CD4-positive, alpha-beta T cell treated with Interleukin-4 for 4 hours (primary cell): ENCODE data around the gene POU3F1.
"Not testable (repeated sequence)": the region's sequence is repeated elsewhere in the genome, so short reads cannot be mapped to it uniquely, and the experiment has no call there.

Source experiments
- DNase-seq: peaks from one replicate; pipeline ENCODE4 v3.0.0-alpha.2; 2020

The POU3F1 gene

GRCh38 chr1:38046884-38047602 is 450 bp upstream of the POU3F1 start:
- peak; percentile 82 for DNase-seq

GRCh38 chr1:38045401-38046332 is 926 bp downstream of the POU3F1 start:
- DNase-seq: no peak

GRCh38 chr1:38044221-38045215 is 2.1 kb downstream of the POU3F1 start:
- DNase-seq: no peak

GRCh38 chr1:38043036-38043747 is 3.4 kb downstream of the POU3F1 start:
- DNase-seq: no peak

- DNase-seq: no peak
Measured at GRCh38 chr1:38041936-38042834, 4.4 kb downstream of the POU3F1 start.

- no peak for DNase-seq
Measured at GRCh38 chr1:38039331-38040088, 7.1 kb downstream of the POU3F1 start.

- no peak for DNase-seq
Measured at GRCh38 chr1:38038861-38039260, 7.7 kb downstream of the POU3F1 start.

GRCh38 chr1:38037221-38037939 is 9.2 kb downstream of the POU3F1 start:
- DNase-seq: no peak

- no peak for DNase-seq
Measured at GRCh38 chr1:38034871-38035270, 11.7 kb downstream of the POU3F1 start.

GRCh38 chr1:38032992-38033391 is 13.6 kb downstream of the POU3F1 start:
- DNase-seq: not testable (repeated sequence)

- DNase-seq: no peak
Measured at GRCh38 chr1:38031513-38031866, 15.1 kb downstream of the POU3F1 start.

GRCh38 chr1:38030596-38031512 is 15.7 kb downstream of the POU3F1 start:
- DNase-seq: no peak

GRCh38 chr1:38029685-38030511 is 16.7 kb downstream of the POU3F1 start:
- peak; percentile 66 for DNase-seq

GRCh38 chr1:38029081-38029681 is 17.4 kb downstream of the POU3F1 start:
- DNase-seq: no peak

GRCh38 chr1:38028671-38029070 is 17.9 kb downstream of the POU3F1 start:
- no peak for DNase-seq

- peak; percentile 32 for DNase-seq
Measured at GRCh38 chr1:38028105-38028591, 18.4 kb downstream of the POU3F1 start.
